Stimulated activated CD4-positive, alpha-beta T cell treated with anti-CD3 and anti-CD28 coated beads, Interleukin-4, amount 100 ng/mL, for 4 hours (primary cell): ENCODE measurements around the gene KCNN2.

ENCODE experiments used
- DNase-seq, 2 experiments: peaks; one replicate each; pipeline ENCODE4 v3.0.0-alpha.2; 2020

The KCNN2 gene

GRCh38 chr5:114362977-114363761 lies 1.3 kb downstream of the KCNN2 start:
- no peak for DNase-seq

DNA sequence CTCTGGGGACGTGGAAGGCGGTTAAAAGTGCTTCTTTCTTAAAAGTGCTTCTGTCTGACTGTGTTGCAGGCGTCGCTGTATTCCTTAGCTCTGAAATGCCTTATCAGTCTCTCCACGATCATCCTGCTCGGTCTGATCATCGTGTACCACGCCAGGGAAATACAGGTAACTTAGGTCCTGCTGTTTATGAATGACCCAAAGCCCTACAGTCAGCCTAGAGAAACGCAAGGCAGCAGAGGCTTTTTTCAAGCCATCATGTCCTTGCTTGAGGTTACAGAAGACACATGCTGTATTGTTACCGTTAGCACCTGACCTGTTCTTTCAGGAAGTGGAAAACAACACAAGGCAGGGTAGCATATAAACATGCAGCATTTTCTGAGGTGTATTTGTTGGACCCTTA lies 2.0 kb downstream of the KCNN2 start:
- no peak for DNase-seq

DNA sequence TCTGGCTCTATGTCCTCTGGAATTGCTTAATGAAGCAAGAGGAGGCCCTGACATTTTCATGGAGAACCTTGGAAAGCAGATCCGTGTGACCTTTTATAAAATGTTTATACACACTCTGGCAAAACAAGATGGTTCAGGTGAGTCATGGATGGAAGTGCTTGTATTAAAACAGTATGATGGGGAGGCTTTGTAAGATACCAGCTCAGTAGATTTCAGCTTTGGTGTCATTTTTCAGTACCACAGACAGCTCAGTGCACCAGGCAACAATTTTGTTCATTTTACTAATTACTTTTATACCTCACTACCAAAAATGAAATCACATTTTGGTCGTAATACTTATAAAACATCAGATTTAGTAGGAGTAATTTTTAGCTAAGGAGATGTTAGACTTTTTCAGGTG lies 5.2 kb downstream of the KCNN2 start:
- no peak for DNase-seq

DNA sequence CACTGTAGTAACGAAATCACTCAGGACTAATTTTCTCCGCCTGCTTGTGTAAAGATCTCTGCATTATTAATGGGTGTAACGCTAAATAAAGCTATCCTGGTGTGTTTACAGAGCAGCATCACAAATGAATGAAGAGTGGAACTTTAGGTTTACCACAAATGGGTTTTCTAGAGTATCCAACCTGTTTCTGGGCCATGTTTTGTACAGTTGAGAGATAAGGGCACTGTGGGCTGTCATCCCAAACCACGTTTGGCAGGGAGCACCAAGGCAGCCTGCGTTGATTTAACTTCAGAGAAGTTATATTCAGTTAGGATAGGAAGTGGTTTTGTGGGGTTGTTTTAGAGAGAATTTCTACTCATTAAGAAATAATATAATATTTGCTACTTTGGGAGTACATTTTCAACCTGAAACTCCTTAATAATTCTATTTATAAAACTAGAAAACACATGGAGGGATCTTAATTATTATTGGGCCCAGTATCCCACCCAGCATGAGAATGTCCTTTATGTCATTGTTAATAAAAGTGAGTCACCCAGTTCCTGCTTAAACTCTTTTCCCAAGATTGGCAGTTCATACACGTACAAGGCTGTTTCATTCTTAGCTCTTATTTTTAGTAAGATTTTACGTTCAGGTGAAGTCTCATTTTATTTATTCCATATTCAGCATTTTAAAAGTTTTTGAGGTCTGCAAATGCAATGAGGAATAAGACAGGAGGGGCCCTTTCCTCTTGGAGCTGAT lies 8.0 kb downstream of the KCNN2 start:
- no peak for DNase-seq

DNA sequence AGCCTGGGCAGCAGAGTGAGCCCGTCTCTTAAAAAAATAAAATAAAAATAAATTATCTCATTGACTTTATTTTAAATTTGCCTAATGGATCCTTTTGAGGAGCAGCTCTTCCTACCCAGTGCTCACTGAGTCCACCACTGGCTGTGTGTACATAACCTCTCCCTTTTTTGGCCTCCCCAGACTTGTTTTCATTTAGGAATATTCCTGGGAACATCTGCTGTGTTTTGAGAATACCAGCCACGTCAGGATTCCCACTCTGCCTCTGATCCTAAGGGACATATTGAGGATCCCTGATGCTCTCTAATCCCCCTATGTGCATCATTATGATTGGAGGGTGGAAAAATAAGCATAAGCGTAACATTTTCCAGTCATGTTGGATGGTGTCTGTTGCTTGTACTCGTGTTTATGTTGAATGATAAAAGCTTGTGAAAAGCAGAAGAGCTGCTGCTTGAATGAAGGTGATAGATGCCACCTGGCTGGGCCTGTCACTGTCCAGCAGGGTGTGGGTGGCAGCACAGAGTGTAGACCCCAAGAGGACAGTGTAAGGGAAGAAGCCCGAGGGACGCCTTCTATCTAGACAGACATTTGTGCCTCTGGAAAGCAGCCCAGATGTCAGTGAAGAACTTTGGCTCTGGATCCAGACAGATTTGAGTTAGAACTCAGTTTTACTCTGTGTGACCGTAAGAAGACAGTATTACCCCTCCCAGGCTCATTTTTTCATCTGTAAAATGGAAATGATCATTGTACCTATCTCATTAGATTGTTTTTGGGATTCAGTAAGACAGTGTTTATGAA lies 15.4 kb downstream of the KCNN2 start:
- DNase-seq, result no peak

DNA sequence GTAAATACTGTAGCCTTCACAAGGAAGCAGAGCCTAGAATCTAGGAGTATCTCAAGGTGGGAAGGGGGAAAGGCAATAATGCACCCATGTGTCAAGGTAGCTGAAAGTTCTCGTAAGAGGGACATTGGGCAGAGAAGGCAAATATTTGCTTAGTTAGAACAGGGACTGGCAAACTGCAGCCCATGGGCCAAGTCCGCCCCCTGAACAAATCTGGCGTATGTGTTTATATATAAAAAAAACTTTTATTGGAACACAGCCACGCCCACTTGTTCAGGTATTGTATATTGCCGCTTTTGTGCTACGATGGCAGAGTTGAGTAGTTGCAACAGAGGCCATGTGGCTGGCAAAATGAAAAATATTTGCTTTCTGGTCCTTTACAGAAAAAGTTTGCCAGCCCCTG lies 16.1 kb downstream of the KCNN2 start:
- DNase-seq, result no peak

DNA sequence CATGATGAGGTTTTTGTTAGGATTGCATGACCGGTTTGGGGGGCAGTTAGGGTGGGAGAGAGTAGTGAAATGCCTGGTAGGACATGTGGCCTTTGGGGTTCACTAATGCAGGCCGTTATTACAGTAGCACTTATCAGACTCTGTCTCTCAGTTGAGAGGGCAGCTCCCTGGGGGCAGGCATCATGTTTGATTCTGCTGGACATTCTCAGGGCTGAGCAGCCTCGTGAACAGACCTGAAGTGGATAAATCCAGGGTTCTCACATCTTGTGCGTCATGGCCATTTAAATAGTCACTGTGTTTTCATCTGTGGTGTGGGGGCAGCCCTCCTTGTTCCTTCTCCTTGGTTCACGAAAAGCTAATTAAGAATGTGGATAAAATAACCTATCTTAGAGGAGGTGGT lies 18.9 kb downstream of the KCNN2 start:
- DNase-seq, result no peak

GRCh38 chr5:114387433-114387832 lies 25.6 kb downstream of the KCNN2 start:
- DNase-seq, result no peak

GRCh38 chr5:114390431-114390830 lies 28.6 kb downstream of the KCNN2 start:
- DNase-seq, result no peak

DNA sequence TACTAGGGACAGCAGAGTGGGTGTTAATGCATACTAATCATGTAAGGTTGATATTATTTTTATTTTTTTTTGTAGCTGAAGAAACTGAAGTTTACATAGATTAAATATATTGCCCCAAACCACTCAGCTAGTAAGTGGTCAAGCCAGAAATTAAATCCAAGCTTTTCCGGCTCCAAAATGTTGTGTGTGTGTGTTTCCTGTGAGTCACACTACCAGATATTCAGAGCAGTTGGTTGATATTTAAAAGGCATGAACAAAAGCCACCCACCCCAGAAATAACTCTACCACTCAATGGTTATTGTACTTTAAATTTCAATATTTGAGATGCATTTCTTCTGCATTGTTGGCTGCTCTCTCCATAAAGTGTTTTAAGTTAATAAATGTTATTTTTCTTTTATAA lies 29.5 kb downstream of the KCNN2 start:
- DNase-seq, result no peak

- DNase-seq, result no peak
Measured at GRCh38 chr5:114393159-114393558, 31.3 kb downstream of the KCNN2 start.

- no peak for DNase-seq
Measured at GRCh38 chr5:114402206-114402605, 40.3 kb downstream of the KCNN2 start.

DNA sequence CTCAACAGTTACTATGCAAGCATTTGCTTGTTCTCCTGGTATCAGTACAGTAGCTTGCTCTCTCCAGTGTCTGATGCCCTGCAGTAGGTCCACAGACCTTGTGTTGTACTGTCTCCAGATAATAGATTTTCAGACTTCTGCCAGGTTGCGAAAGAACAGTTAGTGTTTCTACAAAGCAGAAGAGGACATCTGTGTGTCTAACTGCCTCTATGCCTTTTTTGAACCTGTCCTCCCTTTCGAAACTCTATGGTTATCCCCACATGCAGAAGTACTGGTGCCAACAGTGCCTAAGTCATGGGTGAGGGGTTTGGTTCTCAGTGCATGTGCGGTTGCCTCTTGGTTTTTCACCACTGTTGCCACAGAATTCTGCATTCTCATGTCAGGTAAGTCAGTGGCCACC lies 45.9 kb downstream of the KCNN2 start:
- DNase-seq, result no peak

DNA sequence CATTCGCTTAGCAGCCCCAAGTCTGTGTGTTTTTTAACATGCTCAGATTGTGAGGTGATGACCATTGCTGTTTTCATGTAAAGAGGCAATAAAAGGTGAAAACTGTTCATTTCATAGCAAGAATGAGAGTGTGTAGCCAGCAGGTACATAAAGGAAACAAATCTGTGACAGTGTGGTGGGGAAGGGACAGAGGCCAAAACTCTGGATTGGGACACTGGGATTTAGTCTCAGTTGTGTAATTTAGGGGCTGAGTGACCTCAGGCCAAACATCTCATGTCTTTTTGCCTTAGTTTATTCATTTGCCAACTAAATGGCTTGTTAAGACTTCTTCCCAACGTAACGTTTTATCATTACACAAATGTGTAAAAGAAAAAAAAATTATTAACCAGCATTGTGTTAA lies 47.0 kb downstream of the KCNN2 start:
- DNase-seq, result no peak

- no peak for DNase-seq
Measured at GRCh38 chr5:114411380-114411931, 49.6 kb downstream of the KCNN2 start.

DNA sequence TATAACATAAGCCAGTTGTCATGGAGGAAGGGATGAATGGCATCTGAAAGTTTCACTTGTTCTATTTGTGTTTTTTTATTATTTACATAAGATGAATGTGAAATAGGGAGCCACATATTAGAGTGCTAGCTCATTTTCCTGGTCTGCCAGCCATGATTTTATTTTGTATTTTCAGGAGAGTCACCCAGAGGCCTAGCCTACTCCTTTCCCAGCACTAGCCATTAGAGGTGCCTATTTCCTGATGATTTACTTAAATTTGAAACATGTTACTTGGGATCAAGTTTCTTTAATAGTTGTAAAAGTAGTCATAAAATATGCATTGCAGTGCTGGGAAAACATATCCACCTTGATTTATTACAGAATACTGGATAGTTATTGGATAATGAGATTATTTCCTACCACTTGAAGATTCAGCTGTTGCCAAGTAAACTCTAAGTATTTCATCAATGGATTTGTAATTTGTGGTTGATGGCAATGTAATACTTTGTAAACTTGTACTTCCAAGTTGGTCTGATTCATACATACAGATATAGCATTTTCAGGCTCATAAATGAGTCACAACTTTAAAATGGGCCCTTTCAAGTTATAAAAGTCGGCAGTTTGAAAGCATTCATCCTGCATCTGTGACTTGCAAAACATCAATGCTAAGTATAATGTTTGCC lies 50.8 kb downstream of the KCNN2 start:
- DNase-seq, result no peak

- DNase-seq, result no peak
Measured at GRCh38 chr5:114415760-114416159, 53.9 kb downstream of the KCNN2 start.

DNA sequence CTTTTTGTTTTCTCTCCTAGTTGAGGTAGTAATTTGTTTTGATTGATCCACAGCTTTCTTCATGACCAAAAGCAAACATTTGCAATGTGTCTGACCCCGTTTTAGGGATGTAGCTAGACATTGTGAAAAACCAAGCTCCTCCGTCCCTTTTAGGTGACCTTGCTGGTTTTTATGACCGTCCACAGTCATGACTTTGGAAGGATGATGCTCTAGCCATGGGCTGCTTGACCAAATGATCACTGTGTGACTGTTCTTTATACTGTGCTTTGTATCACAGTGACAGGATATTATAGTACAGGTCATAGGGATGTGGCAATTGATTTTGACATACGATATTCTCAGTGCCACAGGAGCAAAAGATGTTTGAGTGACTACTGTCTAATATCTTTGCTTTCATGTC lies 54.4 kb downstream of the KCNN2 start:
- DNase-seq, result no peak

DNA sequence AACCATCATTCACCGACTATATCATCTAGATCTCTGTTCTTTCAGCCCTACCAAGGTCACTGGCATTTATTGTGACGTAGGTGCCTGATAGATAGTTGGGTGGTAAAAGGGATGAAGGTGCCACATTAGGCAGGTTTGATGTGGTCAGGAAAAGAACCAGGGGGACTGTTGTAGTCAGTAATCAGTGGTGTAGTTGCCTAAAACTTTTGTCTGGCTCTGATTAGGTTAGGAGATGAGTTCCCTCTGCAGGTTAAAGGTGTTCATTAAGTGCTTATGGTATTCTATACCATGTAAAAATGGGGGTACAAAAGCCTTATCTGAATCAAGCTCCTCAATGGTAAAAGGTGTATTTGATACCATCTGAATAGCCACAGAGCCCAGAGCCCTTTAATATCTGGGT lies 55.6 kb downstream of the KCNN2 start:
- no peak for DNase-seq

GRCh38 chr5:114418176-114419066 lies 56.6 kb downstream of the KCNN2 start:
- DNase-seq, result no peak

GRCh38 chr5:114419067-114419388 lies 57.2 kb downstream of the KCNN2 start:
- DNase-seq, result no peak

DNA sequence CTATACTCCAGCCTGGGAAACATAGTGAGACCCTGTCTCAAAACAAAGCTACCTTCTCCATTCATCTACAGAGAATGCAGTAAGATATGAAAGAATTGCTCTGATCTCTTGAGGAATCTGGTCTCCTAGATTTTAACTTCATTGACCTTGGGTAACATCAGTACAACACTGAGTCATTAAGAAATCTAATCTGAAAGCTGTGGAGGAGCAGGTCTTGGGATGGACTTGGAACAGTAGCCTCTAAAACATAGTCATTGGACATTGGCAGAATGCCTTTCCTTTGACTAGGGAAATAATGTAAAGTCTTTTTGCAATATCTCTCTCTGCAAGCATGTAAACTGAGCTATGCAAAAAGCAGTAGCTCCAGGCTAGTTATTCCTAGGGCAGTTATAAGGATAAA lies 58.1 kb downstream of the KCNN2 start:
- no peak for DNase-seq
